GM12864 (cell line): ENCODE measurements around the gene TEX50.
"Not testable (repeated sequence)": the region's sequence is repeated elsewhere in the genome, so short reads cannot be mapped to it uniquely, and the experiment has no call there.

Source experiments
- DNase-seq: peaks from one replicate; pipeline ENCODE4 v3.0.0-alpha.2; 2011; ENCODE audit warnings: low read depth
- H3K4me3 ChIP-seq: 2 replicates; pipeline ENCODE4 v1.5.1; 2011; ENCODE audit warnings: mild to moderate bottlenecking, low read depth, low read length, control low read depth
- TF ChIP-seq, protein P1 (sequence below): IDR thresholded peaks from 2 replicates; pipeline ENCODE4 v1.5.1; 2011; ENCODE audit warnings: low read depth, mild to moderate bottlenecking, moderate library complexity, low read length, control low read depth, inconsistent platforms; ENCODE audit errors: missing control alignments

Gene TEX50, protein sequence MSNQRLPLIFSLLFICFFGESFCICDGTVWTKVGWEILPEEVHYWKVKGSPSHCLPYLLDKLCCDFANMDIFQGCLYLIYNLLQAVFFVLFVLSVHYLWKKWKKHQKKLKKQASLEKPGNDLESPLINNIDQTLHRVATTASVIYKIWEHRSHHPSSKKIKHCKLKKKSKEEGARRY

DNA sequence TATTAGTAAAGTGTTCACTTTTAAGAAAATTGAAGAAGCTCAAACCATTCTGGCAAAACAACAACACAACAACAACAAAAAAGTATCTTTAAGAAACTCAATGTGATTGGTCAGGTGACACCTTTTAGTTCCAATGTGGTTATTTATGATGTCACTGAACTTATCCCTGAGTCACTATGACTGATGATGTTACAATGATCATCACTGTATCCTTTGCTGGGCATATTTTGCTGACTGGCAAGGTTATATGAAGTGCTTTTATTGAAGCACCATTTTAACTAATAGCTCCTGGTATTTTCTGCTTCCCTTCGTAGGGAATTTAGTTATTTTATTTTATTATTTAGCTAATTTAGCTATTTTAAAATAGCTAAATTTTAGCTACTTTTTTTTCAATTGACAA lies at the start of gene TEX50:
Gene TEX50, plus strand, starts transcription at position 223 of the 400 bp plus-strand sequence. CDS start 184 bp downstream, outside the sequence.
- TF ChIP-seq, protein P1, sequence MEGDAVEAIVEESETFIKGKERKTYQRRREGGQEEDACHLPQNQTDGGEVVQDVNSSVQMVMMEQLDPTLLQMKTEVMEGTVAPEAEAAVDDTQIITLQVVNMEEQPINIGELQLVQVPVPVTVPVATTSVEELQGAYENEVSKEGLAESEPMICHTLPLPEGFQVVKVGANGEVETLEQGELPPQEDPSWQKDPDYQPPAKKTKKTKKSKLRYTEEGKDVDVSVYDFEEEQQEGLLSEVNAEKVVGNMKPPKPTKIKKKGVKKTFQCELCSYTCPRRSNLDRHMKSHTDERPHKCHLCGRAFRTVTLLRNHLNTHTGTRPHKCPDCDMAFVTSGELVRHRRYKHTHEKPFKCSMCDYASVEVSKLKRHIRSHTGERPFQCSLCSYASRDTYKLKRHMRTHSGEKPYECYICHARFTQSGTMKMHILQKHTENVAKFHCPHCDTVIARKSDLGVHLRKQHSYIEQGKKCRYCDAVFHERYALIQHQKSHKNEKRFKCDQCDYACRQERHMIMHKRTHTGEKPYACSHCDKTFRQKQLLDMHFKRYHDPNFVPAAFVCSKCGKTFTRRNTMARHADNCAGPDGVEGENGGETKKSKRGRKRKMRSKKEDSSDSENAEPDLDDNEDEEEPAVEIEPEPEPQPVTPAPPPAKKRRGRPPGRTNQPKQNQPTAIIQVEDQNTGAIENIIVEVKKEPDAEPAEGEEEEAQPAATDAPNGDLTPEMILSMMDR = no peak
- no peak within 1 kb of the TSS for H3K4me3 ChIP-seq
- DNase-seq = no peak

DNA sequence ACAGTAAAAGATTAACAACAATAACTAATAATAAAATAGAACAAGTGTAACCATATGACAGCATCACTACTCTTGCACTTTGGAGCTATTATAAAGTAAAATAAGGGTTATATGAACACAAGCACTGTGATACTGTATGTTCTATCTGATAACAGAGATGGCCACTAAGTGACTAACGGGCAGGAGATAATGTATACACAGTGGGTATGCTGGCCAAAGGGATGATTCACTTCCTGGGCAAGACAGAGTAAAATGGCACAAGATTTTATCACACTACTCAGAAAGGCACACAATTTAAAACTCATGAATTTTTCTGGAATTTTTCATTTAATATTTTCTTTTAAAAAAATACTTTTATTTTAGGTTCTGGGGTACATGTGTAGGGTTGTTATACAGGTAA lies 44.6 kb upstream of the TEX50 start:
- DNase-seq = no peak
- no peak overlapping the region for H3K4me3 ChIP-seq
- TF ChIP-seq, protein P1 = no peak

DNA sequence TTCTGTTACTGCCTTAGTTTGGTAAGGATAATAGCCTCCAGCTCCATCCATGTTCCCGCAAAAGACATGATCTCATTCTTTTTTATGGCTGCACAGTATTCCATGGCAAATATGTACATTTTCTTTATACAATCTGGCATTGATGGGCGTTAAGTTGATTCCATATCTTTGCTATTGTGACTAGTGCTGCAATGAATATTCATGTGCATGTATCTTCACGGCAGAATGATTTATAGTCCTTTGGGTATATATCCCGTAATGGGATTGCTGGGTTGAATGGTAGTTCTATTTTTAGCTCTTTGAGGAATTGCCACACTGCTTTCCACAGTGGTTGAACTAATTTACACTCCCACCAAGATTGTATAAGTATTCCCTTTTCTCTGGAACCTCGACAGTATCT lies 44.0 kb upstream of the TEX50 start:
- DNase-seq, H3K4me3 ChIP-seq: not testable (repeated sequence)

DNA sequence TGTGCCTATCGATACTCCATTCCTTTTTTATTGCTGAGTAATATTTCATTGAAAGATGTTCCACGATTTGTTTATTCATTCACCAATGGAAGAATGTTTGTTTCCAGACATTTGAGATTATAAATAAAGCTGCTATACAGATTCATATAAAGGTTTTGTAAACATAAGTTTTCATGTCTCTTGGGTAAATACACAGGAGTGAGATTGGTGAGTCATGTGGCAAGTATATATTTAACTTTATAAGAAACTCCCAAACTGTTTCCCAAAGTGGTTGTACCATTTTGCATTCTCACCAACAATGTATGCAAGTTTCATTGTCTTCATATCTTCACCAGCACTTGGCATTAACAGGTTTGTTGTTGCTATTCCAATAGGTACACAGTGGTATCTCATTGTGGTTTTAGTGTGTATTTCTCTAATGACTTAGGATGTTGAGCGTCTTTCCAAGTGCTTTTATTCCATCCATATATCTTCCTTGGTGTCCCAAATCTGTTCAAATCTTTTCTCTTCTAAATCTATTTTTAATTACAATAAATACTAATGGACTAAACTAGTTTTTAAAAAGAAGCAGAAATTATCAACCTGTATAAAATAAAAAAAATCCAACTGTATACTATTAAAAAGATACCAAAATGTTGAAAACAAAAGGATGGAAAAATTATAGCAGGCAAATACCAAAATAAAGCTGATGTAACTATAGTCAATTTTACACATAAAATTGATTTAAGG lies 38.9 kb upstream of the TEX50 start:
- DNase-seq = no peak
- no peak overlapping the region for H3K4me3 ChIP-seq
- TF ChIP-seq, protein P1 = no peak

GRCh38 chr1:173601588-173601987 lies 33.5 kb upstream of the TEX50 start:
- TF ChIP-seq, protein P1 = no peak
- H3K4me3 ChIP-seq = no peak overlapping the region
- peak; percentile 35 for DNase-seq

DNA sequence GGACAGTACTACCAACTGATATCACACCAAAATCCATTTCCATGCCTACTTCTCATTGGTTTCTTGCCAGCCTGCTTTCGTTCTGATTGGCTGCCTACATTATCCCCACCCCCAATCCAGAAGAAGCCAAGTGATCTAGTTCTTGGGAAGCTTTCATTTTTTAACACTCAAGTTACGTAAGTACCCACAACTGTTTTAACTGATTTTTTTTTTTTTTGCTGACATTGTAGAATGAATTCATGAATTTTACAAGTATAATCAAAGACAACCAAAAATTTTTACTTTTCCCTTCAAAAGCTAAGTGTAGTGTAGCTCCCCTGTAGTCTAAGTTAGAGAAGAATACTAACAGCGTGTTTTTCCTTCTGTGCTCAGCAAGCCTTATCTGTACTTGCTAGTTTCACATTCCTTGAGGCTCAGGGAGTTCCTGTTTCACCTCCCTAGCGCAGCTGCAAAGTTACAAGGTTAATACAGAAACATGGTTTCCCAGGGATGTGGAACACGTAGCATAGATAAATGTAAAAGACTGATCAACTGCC lies 32.0 kb upstream of the TEX50 start, which contains the start of gene SLC9C2:
Gene SLC9C2, minus strand, starts transcription at position 17 of the 536 bp plus-strand sequence. CDS start 1,296 bp downstream, outside the sequence.
- H3K4me3 ChIP-seq = no peak within 1 kb of the TSS
- no peak for DNase-seq

GRCh38 chr1:173608503-173609216 lies 26.5 kb upstream of the TEX50 start:
- TF ChIP-seq, protein P1 = no peak
- DNase-seq = no peak
- no peak overlapping the region for H3K4me3 ChIP-seq

More for the DNA sequence above, 32.0 kb upstream of the TEX50 start, which contains the start of gene SLC9C2:
- TF ChIP-seq, protein P1 = no peak

DNA sequence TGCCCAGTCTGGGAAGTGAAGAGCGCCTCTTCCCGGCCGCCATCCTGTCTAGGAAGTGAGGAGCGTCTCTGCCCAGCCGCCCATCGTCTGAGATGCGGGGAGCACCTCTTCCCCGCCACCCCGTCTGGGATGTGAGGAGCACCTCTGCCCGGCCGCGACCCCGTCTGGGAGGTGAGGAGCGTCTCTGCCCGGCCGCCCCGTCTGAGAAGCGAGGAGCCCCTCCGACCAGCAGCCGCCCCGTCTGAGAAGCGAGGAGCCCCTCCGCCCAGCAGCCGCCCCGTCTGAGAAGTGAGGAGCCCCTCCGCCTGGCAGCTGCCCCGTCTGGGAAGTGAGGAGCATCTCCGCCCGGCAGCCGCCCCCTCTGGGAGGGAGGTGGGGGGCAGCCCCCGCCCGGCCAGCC lies 22.1 kb upstream of the TEX50 start:
- DNase-seq, H3K4me3 ChIP-seq: not testable (repeated sequence)
